ENCODE data around the gene SERPINF2.
A peak's percentile ranks its signal among the peaks of the same experiment; 100 is the strongest.
"Not testable (repeated sequence)": the region's sequence is repeated elsewhere in the genome, so short reads cannot be mapped to it uniquely, and the experiment has no call there.

Gene SERPINF2

DNA sequence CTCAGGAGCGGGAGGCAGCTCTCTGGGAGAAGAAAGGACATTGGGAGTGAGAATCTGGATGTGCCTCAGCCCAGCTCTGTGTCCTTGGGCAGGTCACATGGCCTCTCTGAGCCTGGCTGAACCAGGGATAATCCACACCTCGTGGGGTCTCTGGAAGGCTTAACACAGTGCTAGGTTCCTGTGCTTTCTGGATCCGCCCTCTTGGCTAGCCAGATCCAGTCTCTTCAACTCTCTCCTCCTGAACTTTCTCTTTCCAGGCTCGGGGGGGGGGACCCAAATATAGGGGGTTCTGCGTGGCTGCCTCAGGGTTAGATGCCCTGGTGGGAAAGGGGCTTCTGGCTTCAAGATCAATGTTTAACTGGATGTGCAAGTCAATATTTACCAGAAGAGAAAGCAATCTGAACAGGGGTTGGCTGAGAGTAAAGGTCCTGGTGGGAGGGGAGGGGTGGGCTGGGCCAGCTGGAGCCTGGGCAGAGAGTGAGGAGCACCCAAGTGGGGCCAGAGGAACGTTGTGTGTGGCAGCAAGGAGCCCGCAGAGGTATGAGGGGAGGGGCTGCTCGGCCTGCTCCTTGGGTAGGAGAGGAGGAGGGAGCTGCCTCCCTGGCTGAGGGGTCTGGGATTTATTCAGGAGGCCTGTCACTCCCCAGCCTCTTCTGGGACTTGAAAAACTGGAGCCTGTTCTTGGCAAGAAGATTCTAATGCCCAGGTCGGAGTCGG is at the start of gene SERPINF2:
Gene SERPINF2, plus strand, starts transcription at position 501 of the 717 bp plus-strand sequence. CDS start 2,125 bp downstream, outside the sequence.
- FAIRE-seq: no peak

DNA sequence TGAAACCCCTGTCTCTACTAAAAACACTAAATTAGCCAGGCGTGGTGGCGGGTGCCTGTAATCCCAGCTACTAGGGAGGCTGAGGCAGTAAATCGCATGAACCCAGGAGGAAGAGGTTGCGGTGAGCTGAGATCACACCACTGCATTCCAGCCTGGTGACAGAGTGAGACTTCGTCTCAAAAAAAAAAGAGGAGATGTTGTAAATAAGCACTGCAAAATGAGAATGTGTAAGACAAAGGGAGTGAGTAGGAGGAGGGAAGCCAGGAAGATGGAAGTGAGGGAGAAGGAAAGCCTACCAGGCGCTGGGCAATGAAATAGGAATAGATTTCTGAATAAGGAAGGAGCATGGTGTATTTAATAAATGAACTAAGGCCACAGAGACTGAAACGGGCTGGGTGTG is 49.3 kb upstream of the SERPINF2 start:
- no peak for FAIRE-seq

DNA sequence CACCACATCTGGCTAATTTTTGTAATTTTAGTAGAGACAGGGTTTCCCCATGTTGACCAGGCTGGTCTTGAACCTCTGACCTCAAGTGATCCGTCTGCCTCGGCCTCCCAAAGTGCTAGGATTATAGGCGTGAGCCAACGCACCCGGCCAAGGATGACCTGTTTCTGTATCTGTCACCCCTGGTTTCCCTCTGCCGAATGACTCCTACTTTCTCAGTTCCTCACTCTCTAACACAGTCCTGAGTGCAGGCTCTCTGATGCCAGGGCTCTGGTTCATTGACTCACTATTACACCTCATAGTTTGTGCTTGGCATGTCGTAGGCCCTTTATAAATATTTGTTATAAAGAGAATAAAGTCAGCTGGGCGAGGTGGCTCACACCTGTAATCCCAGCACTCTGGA is 47.3 kb upstream of the SERPINF2 start:
- FAIRE-seq: no peak

DNA sequence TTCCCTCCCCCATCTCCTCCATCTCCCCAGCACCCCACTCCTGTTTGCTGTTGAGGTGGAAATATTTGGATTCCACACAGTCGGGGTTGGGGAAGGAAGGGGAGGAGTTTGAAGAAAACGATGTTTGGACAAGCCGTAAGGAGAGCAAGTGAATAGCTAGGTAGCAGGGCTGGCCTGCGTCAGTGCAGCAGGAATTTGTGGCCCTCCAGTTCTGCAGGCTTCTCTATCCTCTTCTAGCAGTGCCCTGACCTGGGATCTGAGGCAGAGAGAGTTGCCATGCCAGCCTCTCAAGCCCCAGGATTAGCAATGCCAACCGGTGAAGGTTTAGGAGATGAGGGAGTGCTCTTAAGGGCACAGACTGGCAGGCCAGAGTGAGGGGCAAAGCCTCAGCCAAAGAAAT is 45.0 kb upstream of the SERPINF2 start:
- no peak for FAIRE-seq

DNA sequence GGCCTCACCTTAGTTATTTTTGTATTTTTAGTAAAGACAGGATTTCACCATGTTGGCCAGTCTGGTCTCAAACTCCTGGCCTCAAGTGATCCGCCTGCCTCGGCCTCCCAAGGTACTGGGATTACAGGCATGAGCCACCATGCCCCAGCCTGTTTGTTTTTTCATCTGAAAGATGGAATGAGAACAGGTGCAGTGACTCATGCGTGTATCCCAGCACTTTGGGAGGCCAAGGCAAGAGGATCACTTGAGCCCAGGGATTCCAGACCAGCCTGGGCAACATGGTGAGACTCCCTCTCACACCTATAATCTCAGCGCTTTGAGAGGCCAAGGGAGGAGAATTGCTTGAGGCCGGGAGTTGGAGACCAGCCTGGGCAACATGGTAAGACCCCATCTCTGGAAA is 42.8 kb upstream of the SERPINF2 start:
- not testable (repeated sequence) for FAIRE-seq

DNA sequence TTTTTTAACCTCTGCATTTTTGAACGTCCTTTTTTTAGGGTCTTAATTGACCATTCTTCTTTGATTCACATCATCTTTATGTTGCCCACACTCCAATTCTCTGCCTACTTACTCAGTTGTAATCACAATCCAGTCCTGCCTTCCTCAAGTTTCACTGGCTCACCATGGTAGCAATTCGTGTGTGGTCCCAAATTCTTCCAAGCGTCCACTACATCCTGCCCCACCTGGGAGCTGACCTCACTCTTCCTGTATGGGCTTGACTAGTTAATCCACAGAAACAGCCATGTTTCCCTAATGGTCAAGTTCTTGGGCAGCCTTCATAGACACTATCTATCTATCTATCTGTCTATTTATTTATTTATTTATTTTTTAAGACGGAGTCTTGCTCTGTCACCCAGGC is 39.6 kb upstream of the SERPINF2 start:
- no peak for FAIRE-seq

DNA sequence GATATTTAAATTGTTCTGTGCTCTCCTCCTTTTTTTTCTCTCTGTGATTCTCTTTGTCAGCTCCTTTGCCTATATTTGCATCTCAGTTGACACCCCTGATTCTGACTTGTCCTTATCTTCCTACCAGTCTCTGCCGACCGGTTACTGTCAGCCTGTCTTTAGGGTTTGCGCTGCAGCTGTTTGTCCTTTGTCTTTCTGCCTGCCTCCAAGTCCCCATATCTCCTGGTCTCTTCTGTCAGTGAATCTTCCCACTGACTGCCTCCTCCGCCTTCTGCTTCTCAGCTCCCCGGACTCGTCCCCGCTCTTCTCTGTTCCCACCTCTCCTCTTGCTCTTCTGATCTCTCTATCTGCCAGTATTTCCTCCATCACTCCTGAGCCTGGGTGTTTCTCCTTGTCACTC is 37.7 kb upstream of the SERPINF2 start:
- no peak for FAIRE-seq

DNA sequence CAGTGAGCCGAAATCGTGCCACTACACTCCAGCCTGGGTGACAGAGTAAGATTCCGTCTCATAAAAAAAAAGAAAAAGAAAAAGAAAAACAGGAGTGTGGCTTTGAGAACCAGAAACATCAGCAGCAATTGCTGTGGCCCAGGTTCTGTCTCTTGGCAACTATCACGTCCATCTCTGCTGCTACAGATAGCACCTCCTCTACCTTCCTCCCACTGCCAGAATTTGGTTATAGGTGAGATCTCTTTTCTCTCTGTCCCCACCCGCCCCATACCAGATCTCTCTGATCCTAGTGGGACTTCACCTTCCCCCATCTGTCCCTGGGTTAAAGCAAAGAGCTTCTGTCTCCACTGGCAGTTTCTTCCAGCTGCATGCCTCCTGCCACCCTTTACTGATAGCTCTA is 35.6 kb upstream of the SERPINF2 start:
- no peak for FAIRE-seq

DNA sequence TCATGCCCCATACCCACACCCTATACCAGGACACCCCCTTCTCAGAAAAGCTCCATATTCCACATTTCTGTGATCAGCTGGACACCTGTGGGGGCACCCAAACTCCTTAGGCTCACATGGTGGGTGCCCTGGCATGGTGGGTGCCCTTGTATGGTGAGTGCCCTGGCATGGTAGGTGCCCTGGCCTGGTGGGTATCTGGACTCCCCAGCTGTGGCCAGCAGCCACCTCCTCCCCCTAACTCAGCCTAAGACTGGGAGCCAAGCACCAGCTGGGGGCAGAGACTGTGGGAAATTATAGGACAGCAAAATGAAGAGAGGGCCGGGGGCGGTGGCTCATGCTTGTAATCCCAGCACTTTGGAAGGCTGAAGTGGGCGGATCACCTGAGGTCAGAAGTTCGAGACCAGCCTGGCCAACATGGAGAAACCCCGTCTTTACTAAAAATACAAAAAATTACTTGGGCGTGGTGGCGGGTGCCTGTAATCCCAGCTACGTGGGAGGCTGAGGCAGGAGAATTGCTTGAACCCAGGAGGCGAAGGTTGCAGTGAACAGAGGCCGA is 33.8 kb upstream of the SERPINF2 start:
- not testable (repeated sequence) for FAIRE-seq

DNA sequence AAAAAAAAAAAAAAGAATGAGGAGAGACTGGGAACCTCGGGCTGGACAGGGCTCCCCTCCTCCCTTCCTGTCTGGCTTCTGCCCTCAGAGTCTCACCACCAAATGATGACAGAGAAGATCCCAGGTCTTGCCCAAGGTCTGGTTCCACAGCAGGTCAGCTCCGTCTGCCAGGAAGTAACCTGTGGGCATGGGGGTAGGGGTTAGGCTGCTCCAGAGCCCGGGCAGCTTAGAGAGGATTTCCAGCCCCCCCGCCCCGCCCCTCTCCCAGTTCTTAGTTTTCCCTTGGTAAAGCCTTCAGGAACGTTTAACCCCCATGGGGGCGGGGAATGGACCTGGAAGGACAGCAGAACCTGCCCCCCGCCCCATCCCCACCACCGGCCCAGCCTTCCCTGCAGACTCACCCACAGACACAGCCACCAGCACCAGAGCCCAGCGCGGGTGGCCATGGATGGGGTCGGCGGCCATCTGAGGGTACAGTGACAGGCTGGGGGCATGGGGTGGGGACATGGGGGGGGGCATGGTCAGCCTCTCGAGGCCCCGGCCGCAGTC is 33.2 kb upstream of the SERPINF2 start:
- FAIRE-seq: no peak

DNA sequence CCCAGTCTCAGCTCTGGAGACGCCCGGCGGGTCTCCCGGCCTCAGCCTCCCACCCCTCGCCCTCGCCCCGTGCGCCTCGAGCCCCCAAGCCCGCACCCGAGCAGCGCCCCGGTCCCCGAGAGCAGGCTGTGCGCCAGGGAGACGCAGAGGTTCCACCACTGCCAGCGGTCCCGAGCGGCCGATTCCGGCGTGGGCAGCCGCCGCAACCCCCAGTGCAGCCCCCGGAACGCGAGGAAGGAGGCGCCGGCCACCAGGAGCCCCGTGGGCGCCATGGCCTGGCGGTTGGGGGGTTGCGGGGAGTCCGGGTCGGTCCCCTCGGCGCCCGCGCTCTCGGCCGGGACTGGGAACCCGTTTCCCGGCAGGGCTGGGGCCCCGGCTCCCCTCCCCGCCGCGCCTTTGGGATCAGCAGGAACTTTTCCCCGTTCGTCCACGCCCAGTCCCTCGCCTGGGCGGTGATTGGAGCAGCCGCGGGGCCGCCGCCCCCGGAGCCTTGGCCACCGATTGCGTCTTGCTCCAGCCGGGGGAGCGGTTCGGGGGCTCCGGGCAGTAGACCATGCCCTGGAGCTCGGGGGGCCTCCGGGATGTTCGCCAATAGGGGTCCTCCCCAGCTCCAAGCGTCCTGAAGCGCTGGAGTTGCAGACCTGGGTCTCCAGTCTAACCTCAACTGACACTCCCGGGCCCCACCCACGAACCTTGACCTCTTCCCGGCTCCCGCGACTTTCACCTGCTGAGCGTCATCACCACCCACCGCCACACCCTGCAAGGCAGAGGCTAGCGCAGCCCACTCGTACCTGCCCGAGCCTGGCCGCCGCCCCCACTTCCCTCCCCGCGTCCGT is 32.5 kb upstream of the SERPINF2 start, which contains the start of gene TLCD2:
Gene TLCD2, minus strand, starts transcription at position 407 of the 836 bp plus-strand sequence. Its CDS starts 135 bp downstream, at position 272.
- no peak for FAIRE-seq

DNA sequence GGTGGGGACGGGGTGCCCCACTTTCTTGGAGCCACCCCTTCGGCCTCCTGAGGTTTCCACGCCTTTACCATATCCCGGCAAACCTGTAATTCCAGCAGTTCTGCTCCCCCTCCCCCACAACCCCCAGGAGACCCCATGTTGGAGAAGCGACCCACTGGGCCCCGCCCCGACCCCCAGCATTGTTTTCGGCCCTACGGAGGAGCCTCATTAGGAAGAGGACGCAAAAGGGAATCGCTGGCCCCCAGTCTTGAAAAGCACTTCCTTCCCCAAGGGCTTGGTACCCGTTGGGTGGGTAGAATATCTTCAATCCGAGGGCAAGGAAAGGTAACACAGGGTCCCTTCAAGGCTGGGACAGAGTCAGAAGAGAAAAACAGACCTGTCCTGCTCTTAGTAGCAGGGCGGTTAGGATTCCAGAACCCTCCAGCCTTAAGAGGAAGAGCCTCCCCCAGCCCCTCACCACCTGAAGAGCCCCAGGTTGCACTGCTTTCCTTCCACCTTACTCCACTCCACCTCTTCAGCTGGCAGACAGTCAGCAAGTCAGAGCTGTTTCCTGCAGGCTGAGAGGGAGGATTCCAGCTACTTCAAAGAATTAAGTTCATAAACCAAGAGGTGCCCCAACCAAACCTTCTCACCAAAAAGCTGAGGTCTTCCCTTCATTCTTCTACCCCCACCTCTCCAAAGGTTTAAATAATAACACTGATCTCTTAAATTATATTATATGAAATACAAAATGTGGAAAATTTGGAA is 31.7 kb upstream of the SERPINF2 start:
- no peak for FAIRE-seq

DNA sequence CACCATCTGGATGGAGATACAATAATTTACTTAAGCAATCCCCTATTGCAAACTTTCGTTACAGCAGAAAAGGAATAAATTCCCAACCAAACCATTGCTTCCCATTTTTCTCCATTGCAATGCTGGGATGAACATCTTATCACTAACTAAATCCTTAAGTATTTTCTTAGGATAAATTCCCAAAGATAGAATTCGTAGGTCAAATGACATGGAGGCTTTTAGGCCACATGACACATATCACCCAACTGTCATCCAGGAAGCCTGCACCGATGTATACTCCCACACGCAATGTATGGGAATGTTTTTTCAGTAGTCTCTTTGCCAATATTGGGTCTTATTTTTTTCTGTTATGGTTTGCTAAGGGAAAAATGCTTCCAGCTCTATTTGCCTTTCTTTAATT is 30.9 kb upstream of the SERPINF2 start:
- FAIRE-seq: no peak

DNA sequence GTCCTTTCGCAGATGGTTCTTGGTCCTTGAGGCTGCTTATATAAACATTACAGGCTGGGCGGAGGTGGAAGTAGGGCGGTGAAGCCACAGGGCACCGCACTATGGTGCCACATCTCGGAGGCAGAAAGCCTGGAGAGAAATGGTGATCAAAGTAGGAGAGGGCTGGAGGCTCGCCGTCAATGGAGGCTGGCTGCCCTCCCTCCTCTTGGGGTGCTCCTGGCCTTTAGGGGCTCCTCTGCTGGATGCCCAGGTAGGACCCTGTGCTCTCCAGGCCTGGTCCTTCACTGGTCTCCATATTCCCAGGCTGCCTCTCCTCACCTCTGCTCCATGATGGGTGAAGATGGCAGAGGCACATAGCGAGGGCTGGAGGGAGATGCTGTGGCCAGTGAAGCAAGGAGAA is 30.4 kb upstream of the SERPINF2 start:
- FAIRE-seq: no peak

DNA sequence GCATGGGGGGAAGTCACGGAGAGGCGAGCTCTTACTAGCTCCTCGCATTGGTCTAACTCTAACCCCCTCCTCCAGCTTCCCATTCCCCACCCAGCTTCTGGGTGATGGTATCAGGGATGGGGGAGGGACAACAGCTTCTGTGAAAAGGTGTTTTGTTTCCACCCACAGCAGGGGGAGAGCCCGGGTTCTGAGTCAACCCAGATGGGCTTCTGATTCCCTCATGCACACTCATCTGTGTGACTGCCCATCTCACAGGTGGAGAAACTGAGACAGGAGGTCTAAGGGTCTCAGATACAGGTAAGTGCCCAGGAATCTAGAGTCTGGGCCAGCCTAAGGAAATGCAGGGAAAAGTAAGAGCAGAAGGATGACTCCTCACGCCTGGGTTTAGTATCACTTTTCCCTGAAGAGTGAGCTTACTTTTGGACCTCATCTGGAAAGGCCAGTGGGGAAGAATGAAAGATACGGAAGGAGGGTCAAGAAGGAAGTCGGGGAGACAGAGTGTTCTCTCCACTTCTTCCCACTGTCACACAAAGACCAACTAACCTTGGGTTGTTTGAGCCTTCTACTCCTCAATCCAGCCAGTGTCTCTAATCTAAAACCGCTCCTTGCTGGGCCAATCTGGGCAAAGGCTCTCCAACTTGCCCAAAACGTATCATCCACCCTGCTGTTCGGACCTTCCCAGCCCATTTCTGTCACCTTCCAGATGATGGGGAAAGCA is 29.4 kb upstream of the SERPINF2 start:
- no peak for FAIRE-seq

DNA sequence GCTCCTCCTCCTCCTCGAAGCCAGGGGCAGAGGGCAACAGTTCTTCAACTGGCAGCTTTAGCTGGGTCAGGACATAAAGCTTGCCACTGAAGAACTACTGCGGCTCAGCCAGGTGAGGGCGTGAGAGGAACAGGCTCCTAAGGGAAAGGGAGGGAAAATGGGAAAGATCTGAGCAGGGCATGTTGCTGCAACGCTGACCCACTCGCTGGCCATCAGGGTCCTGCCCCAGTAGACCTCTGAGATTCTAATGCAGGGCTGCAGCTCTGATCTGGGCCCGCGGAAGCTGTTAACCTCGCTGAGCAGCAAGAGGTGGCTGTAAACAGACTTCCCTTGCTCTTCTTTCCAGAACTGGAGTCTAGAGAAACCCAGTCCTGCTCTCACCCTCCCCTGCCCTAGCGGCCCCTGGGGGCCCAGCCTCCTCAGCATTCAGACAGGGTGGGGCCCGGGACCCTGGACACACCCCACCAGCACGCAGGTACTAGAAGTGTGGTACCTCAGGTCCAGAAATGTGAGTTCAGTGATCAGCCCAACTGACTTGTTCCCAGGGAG is 28.7 kb upstream of the SERPINF2 start:
- FAIRE-seq: no peak

DNA sequence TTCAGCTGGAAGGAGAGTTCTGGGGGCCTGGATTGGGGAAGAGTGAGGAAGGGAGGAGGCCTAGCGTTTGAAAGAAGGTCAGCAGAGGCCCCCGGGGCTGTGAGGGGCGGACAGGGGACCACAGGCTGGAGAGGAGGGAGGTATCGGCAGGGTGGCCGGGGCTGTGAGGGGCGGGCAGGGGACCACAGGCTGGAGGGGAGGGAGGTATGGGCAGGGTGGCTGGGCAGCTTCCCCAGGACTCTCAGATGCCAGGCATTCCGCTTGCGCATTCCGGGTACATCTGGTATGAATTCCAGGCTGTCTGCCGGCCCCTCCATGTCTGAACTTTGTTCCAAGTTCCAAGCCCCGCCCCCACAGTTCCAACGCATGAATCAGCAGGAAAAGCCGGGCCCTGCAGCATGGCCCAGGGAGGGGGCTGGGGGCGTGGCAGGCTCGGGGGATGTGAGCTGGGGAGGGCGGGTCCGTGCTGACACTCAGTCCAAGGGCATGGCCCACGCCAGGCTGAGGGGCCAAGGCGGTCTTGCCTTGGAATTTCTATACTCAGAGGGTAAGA is 28.2 kb upstream of the SERPINF2 start:
- no peak for FAIRE-seq

DNA sequence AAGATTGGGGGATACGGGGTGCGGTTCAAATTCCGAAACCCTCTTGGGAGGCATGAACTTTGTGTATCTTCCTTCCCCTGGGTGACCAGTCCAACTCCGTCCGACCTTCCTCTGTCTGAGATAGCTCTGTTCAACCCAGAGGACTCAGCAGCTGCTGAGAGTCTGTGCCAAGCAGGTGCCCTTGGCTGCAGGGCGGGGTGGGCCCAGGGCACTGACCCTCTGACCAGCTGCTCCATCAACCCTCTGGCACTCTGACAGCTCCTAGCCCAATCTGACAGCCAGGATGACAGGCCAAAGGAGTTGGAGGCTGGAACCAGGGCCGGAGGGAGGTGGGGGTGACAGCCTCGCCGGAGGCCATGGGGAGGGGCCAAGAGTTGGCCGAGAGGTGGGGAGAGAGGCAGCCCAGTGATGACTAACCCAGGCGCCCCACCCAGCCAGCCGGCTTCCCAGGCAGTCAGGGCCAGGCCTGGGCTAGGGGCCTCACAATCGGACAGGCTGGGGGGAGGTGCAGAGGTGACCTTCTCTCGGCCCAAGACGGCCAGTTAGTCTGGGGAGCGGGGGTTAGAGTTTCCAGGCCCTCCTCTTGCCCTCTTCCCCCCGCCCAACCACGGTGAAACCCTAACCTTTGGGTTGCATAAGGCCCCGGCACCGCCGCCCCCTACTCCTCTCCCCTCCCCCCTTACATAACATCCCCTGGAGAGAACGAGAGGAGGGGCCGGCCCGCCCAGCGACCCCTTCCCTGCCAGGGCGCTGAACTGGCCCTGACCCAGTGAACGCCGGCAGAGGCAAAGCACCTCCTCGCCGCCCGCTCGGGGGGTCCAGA is 27.5 kb upstream of the SERPINF2 start:
- no peak for FAIRE-seq

DNA sequence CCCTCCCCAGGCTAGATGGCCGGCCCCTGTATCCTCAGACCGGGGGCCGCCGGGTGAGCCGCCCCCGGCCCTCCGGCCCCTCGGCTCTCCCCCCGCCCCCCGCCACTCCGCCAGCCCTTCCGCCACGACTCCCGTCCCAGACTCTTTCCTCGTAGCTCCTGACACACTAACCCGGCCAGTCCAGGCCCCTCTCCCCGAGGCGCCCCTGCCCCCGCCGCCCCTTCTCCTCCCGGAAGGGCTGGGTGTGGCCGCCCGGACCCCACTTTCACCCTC is 26.9 kb upstream of the SERPINF2 start:
- no peak for FAIRE-seq

DNA sequence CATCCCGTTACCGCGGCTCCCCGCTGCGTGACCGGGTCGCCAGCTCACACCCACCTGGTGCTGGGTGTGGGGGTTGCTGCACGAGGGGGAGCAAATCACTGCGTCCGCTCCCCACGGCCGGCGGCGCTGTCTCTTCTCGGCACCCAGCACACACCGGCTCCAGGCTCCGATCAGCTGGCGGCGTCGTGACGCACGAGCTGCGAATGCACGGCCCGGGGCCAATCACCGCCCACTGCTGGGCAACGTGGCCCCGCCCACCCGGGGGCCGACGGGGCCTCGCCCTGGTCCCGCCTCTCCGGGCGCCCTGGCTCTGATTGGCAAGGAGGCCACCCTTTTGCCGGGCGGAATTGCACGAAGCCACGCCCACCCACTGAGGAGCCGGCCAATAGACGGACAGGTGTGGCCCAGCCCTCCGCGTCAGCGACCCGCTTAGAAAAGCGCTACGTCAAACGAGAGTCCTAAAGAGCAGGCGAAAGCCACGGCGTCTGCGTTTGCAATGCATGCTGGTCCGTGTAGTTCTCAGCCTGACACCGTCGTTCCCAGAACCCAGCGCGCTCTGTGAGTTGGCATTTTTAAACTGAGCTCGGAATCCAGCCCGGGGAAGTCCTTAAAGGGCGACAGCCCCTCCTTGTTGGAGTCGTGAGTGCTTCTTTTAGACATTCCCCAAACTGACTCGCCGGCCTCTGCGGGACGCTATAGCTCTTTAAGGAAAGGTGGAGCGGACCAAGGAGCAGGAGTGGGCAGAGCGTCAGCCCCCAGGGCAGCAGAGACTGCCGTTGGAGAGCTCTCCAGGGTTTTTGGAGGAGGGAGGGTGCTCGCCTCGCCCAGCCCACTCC is 26.4 kb upstream of the SERPINF2 start:
- FAIRE-seq: peak; percentile 96

Measured in islet of Langerhans (tissue), 1 donor.